Measurements from ENCODE around the gene INPP4B.

Gene INPP4B

GRCh38 chr4:142567620-142568451, 278.3 kb downstream of the INPP4B start:
- no peak for DNase-seq

GRCh38 chr4:142567199-142567598, 278.9 kb downstream of the INPP4B start:
- no peak for DNase-seq

GRCh38 chr4:142566777-142567176, 279.3 kb downstream of the INPP4B start:
- DNase-seq = no peak

DNA sequence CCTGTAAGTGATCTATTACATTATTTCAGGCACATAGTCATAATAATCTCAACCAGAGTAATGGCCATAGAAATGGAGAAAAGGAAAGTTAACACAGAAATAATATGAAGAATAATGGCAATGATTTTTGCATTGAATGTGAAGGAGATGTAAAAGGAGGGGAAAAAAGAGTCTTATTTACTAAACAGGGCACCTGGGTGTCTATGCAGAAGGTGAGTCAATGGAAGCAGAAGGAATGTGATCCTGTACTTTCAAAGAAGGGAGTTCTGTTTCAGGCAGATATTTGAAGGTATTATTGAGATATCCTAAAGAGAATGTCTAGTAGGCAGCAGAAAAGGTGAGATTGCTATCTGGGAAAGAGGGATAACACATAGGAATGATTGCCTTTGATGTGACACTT, 279.9 kb downstream of the INPP4B start:
- DNase-seq = no peak

GRCh38 chr4:142565771-142566170, 280.3 kb downstream of the INPP4B start:
- DNase-seq = no peak

GRCh38 chr4:142563682-142564291, 282.3 kb downstream of the INPP4B start:
- DNase-seq = no peak

- DNase-seq = no peak
These were observed 286.1 kb downstream of the INPP4B start for GRCh38 chr4:142559986-142560385.

- DNase-seq = no peak
These were observed 287.2 kb downstream of the INPP4B start for GRCh38 chr4:142558851-142559250.

DNA sequence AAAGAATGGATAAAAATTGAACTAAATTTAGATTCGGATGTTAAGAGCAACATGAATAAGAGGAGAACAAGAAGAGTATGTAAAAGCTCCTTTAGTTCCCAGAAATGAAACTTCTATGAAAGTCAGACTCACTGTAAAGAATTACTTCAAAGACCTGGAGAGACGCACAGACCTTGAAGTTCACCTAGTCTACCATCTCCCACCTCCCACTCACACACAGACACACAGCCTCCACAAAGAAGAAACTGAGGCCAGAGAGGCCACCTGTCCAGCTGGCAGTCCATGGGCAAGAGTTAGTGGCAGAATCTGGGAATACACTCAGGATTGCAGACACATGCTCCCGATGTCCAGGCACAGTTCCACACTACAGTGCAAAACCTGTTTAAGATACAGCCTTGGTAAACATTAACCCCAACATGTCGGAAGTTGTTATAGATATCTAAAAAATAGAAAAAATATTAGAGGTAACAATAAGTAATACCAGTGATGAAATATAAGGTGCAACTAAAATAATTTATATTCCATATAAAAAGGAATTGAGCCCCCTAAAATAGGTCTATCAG, 288.8 kb downstream of the INPP4B start:
- no peak for DNase-seq

DNA sequence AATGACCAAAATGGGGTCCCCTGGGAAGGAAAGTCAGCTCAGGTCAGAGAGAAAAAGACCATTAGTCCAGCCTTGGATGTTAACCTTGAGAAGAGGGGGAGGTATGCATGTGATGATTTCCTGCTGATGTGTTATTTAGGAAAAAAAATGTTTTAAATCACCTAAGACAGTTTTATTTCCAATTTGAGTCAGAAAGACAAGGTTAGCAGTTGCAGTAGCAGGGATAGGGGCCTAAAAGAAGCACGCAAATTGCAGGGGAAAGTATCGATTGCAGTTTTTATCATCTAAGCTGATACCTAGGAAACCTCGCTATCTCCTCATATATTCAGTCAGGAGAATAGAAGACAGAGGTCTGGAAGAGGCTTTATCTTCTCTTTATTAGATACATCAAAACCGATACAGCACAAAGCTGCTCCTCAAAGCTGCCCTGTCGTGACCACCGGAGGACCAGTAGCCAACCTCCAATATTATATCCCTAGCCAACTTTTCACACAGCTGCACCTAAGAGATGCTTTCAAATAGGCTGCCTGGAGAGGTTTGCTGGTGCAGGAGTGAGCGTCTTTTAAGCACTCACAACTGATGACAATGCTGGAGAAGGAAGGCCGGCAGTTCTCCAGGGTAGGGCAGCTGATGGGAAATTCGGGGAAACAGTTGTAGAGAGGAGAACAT, 289.4 kb downstream of the INPP4B start:
- DNase-seq = no peak

DNA sequence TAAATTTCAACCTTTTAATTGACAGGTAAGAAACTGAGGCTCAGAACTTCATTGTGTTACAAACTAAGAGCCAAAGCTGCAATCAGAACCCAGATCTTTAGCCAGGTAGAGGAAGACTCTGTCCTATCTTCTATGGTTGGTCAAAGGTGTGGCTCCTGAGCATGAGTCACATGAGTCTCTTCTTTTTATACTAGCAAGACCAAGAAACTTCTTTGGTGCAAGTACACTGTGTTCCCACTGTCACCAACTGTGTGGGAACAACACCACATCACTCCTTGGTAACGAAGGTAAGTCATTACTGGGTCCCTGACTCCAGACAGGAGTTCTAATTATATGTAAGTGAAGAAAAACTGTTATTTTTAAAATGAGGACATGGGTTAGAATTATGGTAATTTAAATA, 290.1 kb downstream of the INPP4B start:
- no peak for DNase-seq

DNA sequence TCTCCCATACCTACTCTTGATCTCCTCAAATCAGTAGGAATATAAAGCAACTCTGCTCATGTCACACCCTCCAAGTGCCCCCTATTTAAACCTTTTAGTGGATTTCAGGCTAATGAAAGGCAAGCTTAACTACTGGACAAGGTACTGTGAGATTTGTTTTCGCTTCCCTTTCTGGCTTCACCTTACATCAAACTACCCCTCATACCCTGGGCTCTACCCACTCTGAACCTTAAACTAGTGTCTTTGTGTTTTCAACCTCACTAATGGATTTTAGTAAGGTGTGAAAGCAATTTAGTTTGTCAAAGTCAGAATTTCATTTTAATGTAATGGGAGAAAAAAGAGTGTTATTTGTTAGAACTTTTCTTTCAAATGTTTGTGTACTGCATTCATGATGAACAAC, 291.7 kb downstream of the INPP4B start:
- DNase-seq = no peak

GRCh38 chr4:142551517-142552305, 294.4 kb downstream of the INPP4B start:
- DNase-seq = no peak

DNA sequence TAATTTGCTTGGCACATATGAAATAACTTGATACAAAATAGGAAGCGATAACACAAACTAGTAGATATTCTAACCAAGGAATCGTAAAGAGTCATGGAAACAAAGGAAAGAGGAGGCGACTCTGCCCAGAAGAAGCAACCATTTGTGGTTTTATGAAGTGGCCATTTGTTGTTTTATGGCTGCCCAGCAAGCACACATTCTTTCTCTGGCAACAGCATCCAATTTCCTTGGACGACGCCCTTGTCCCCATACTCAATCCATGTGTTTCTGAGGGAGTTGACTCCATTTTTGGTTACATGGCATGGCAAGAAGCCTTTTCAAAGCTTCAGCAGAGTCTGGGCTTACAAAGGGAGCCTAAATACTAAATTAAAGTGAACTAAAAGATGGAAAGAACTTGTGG, 295.1 kb downstream of the INPP4B start:
- DNase-seq = no peak

- no peak for DNase-seq
These were observed 296.2 kb downstream of the INPP4B start for GRCh38 chr4:142549726-142550463.

DNA sequence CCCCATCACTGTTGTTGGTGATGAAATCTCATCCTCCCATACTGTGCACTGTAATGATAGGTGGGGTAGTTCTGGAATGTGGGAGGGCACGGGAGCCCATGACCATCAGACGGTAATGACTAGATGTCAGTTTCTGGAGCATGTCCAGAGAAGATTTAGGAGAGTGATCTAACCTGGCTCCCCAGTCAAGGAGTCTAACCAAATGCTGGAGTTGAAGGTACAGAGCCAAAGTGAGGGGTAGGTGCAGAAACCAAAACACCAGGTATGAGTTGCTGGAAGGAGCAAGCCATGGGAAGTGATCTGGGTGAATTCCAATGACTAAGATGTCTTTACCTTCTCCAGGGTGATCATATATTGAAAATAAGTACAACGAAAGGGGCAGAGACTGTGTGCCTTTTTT, 296.9 kb downstream of the INPP4B start:
- DNase-seq = no peak

DNA sequence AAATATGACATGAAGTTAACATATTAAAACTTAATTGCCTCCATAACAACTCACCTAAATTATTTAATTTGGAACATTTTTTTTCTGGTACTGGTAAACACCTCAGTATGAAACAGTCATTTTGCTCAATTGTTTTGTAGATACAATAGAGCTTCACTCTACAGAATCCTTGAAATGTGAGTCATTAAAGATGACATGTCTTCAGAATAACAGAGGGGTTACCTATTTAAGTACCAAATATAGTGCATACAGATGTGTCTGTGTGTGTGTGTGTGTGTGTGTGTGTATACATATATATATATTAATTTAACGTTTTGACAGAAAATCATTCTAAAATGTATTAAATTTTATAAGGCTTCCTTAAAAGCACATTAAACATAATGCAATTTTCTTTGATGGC, 297.6 kb downstream of the INPP4B start:
- no peak for DNase-seq

GRCh38 chr4:142547974-142548373, 298.1 kb downstream of the INPP4B start:
- DNase-seq = no peak

DNA sequence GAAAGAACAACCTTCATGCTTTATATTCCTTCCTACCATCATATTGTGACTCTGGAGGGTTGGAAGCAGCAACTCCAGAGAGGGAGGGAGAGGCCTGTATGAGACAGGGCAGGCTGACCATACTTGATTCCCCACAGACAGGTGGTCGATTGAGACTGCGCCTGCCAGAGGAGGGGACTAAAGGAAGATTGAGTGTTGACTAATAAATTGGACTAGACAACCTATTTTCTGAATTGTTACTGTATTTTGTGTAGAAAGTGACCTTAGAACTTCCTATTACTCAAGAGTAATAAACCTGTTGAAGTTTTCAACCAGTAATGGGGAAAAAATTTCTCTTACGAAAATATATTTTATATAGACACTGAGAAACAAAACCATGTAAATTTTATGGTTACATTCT, 301.5 kb downstream of the INPP4B start:
- no peak for DNase-seq

- no peak for DNase-seq
These were observed 302.1 kb downstream of the INPP4B start for GRCh38 chr4:142544039-142544438.

GRCh38 chr4:142540483-142540804, 305.7 kb downstream of the INPP4B start:
- no peak for DNase-seq

DNA sequence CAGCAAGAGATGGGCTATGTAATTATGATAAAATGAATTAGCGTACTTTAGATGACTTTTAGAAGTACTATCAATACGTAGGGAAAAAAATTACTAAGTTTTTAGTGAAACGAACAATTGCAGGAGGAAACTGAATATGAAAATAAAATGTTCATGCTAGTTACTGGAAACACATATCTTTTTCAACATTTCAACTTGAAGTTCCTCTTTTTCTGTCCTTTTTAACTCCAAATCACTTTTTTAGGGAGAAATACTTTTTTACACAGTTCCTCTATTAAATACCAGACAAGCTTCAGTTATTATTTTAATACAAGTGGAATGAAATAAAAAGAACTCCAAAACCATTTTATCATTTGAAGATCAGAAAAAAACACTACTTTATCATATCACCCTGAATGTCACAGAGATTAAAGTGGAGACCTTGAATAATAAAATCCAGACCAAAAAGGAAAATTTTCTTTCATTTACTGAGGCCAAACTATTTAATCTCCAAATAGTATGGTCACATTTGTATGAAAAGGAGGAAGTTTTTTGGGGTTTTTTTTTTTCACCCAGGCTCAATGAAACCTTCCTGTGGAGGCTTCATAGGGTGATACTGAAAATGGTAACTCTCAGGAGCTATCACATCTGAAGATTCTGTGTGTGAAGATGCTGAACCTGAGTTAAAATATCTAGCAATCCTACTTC, 306.2 kb downstream of the INPP4B start:
- DNase-seq = no peak
